ENCODE results near the gene PLCL1.

PLCL1 gene

GRCh38 chr2:197804049-197804757 lies at the start of gene PLCL1:
Gene PLCL1 (plus strand): TSS chr2:197804593.
- Histone ChIP-seq H3K9ac (ENCODE audit: low read length) (no peak within 1 kb of the TSS), H3K36me3 (ENCODE audit: control insufficient read depth, insufficient read depth, low read length) (no peaks in the 10 kb centered on the region), H3K27me3 (ENCODE audit: control insufficient read depth, insufficient read depth, low read length) (peaks cover 46% of the 10 kb centered on the region), H3K27ac (ENCODE audit: low read depth, low read length) (no peak within 1 kb of the TSS), H3K9me3 (ENCODE audit: control insufficient read depth, insufficient read depth, low read depth, low read length) (no peaks in the 10 kb centered on the region), H3K4me1 (ENCODE audit: control insufficient read depth, insufficient read depth, low read length) (peaks cover 3% of the 10 kb centered on the region; the same call in 1 of the 2 replicates), H3K4me3 (ENCODE audit: low read depth, low read length) (peak within 1 kb of the TSS; percentile 59)

DNA sequence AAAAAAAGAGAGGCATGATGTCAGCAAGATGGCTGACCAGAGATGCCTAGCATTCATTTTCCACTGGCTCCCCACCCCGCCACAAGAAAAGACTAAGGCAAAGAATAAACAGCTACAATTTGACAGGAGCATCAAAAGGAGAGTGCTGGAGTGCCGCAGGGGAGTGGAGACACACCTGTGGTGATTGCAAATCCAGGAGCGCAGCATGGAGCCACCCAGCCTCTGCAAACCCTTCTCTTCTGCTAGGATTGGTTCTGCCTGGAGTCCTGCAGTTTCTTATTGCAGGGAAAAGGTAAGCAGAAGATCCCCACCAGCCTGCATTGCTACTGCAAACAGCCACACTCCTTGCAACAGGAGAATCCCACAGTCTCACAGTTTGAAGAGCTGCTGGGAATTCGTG lies 45.4 kb upstream of the PLCL1 start:
- no peaks in the 10 kb centered on the region for H3K4me1 ChIP-seq (ENCODE audit: control insufficient read depth, insufficient read depth, low read length)
- no peaks in the 10 kb centered on the region for H3K27me3 ChIP-seq (ENCODE audit: control insufficient read depth, insufficient read depth, low read length)
- peaks cover 7% of the 10 kb centered on the region; the same call in 1 of the 2 replicates for H3K9me3 ChIP-seq (ENCODE audit: control insufficient read depth, insufficient read depth, low read depth, low read length)
- no peak overlapping the region for H3K9ac ChIP-seq (ENCODE audit: low read length)
- H3K4me3 ChIP-seq (ENCODE audit: low read depth, low read length): no peak overlapping the region
- no peaks in the 10 kb centered on the region for H3K36me3 ChIP-seq (ENCODE audit: control insufficient read depth, insufficient read depth, low read length)
- no peak overlapping the region for H3K27ac ChIP-seq (ENCODE audit: low read depth, low read length)

DNA sequence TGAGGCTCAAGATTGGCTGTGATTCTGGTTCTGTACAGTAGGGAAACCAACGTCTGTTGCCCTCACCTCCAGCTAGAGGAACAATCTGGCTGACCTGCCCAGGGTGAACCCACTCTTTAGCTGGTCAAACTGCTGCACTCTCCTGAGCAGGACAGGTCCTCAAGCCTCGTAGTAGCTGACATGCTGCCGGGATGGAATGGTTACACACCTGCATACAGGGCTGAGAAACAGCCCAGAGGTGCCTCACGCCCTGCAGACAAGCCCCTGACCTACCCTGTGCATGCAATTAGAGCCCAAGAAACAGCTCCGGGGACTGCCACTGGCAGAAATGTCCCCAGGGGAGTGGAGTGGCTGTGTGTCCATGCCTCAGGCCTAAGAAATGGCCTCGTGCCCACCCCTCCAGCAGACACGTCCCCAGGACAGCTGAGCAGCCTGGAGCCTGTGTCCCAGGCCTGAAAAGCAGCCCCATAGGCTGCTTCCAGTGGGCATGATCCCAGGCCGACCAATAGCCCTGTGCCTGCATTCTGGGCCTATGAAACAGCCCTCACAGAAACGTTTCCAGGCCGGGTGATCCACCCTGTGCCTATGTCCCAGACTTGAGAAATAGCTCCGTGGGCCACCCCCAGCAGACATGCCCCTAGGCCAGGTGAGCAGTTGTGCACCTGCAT lies 44.6 kb upstream of the PLCL1 start:
- Histone ChIP-seq H3K36me3 (ENCODE audit: control insufficient read depth, insufficient read depth, low read length) (no peaks in the 10 kb centered on the region), H3K27ac (ENCODE audit: low read depth, low read length) (no peak overlapping the region), H3K4me3 (ENCODE audit: low read depth, low read length) (no peak overlapping the region), H3K9me3 (ENCODE audit: control insufficient read depth, insufficient read depth, low read depth, low read length) (peaks cover 7% of the 10 kb centered on the region; the same call in 1 of the 2 replicates), H3K9ac (ENCODE audit: low read length) (no peak overlapping the region), H3K27me3 (ENCODE audit: control insufficient read depth, insufficient read depth, low read length) (no peaks in the 10 kb centered on the region), H3K4me1 (ENCODE audit: control insufficient read depth, insufficient read depth, low read length) (no peaks in the 10 kb centered on the region)

DNA sequence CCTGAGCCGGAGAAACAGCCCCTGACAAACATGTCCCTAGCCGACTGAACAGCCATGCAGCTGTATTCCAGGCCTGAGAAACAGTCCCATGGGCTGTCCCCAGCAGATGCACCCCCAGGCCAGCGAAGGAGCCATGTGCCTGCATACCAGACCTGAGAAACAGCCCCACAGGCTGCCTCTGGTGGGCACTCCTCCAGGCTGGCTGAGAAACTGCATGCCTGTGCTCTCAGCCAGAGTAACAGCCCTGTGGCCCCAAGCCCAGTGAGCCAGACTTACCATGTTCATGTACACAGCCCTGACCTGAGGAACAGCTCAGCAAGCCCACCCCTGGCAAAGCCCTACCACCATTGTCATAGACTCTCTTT lies 44.1 kb upstream of the PLCL1 start:
- Histone ChIP-seq H3K27ac (ENCODE audit: low read depth, low read length) (no peak overlapping the region), H3K4me1 (ENCODE audit: control insufficient read depth, insufficient read depth, low read length) (no peaks in the 10 kb centered on the region), H3K4me3 (ENCODE audit: low read depth, low read length) (no peak overlapping the region), H3K36me3 (ENCODE audit: control insufficient read depth, insufficient read depth, low read length) (no peaks in the 10 kb centered on the region), H3K9ac (ENCODE audit: low read length) (no peak overlapping the region), H3K27me3 (ENCODE audit: control insufficient read depth, insufficient read depth, low read length) (no peaks in the 10 kb centered on the region), H3K9me3 (ENCODE audit: control insufficient read depth, insufficient read depth, low read depth, low read length) (peaks cover 7% of the 10 kb centered on the region; the same call in 1 of the 2 replicates)

DNA sequence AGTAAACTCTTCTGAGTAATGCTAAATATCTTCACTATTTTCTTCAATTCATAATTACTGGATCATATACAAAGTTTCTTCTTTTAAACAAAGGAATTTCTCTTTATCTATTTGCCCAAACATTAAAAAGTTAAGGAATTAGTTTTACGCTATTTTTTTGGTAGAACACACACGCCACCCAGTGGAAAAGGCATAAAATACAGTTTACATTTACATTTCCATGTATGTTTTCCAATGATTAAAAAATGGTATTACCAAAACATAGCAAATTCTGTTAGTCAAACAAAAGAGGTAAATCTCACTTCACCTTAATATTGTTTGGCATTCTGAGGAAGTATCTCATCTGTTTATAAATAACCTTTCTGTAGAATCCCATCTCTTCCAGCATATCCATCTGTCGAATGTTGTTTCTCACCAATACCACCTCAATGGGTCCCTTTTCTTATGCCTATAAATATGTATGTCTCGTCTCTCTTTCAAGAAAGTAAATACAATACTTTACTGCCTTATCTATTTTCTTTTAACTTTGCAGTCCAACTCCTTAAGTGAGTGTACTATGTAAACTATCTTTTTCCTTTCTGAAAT lies 26.5 kb upstream of the PLCL1 start:
- Histone ChIP-seq H3K27me3 (ENCODE audit: control insufficient read depth, insufficient read depth, low read length) (no peaks in the 10 kb centered on the region), H3K4me3 (ENCODE audit: low read depth, low read length) (no peak overlapping the region), H3K27ac (ENCODE audit: low read depth, low read length) (no peak overlapping the region), H3K4me1 (ENCODE audit: control insufficient read depth, insufficient read depth, low read length) (no peaks in the 10 kb centered on the region), H3K9me3 (ENCODE audit: control insufficient read depth, insufficient read depth, low read depth, low read length) (no peaks in the 10 kb centered on the region), H3K36me3 (ENCODE audit: control insufficient read depth, insufficient read depth, low read length) (no peaks in the 10 kb centered on the region), H3K9ac (ENCODE audit: low read length) (no peak overlapping the region)

DNA sequence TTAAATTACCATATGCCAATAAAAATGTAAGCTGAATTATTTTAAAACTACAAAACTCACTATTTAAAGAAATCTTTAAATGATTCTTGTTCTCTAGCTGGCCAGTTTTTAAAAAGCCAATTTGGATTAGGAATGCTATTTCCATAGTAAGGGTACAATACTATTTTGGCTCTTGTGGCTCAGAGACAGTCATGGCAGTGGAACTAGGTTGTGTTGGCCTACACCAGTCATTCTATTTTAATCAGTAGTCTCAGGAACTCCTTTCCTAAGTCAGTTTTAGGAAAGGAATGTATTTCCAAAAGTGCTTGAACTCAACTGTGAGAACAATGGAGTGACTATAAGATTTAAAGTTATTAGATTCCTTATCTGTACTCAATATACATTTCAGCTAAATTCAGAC lies 25.1 kb upstream of the PLCL1 start:
- H3K27ac ChIP-seq (ENCODE audit: low read depth, low read length): no peak overlapping the region
- H3K27me3 ChIP-seq (ENCODE audit: control insufficient read depth, insufficient read depth, low read length): no peaks in the 10 kb centered on the region
- H3K9me3 ChIP-seq (ENCODE audit: control insufficient read depth, insufficient read depth, low read depth, low read length): no peaks in the 10 kb centered on the region
- no peaks in the 10 kb centered on the region for H3K36me3 ChIP-seq (ENCODE audit: control insufficient read depth, insufficient read depth, low read length)
- no peaks in the 10 kb centered on the region for H3K4me1 ChIP-seq (ENCODE audit: control insufficient read depth, insufficient read depth, low read length)
- no peak overlapping the region for H3K4me3 ChIP-seq (ENCODE audit: low read depth, low read length)
- H3K9ac ChIP-seq (ENCODE audit: low read length): no peak overlapping the region

GRCh38 chr2:197782126-197782525 lies 22.3 kb upstream of the PLCL1 start:
- Histone ChIP-seq H3K4me3 (ENCODE audit: low read depth, low read length) (no peak overlapping the region), H3K27ac (ENCODE audit: low read depth, low read length) (no peak overlapping the region), H3K9ac (ENCODE audit: low read length) (no peak overlapping the region), H3K27me3 (ENCODE audit: control insufficient read depth, insufficient read depth, low read length) (peaks cover 19% of the 10 kb centered on the region), H3K9me3 (ENCODE audit: control insufficient read depth, insufficient read depth, low read depth, low read length) (0 out of 2 replicates have a peak, but pooled peaks cover 4% of the 10 kb centered on the region), H3K36me3 (ENCODE audit: control insufficient read depth, insufficient read depth, low read length) (no peaks in the 10 kb centered on the region), H3K4me1 (ENCODE audit: control insufficient read depth, insufficient read depth, low read length) (no peaks in the 10 kb centered on the region)

GRCh38 chr2:197784956-197785941 lies 19.1 kb upstream of the PLCL1 start, which contains the start of gene BOLL:
Gene BOLL (minus strand): TSS chr2:197785319. CDS start chr2:197781850, 3,469 bp downstream.
- no peaks in the 10 kb centered on the region for H3K4me1 ChIP-seq (ENCODE audit: control insufficient read depth, insufficient read depth, low read length)
- H3K9me3 ChIP-seq (ENCODE audit: control insufficient read depth, insufficient read depth, low read depth, low read length): 0 out of 2 replicates have a peak, but pooled peaks cover 4% of the 10 kb centered on the region
- H3K27ac ChIP-seq (ENCODE audit: low read depth, low read length): no peak within 1 kb of the TSS
- peak within 1 kb of the TSS; percentile 51 for H3K9ac ChIP-seq (ENCODE audit: low read length)
- peaks cover 42% of the 10 kb centered on the region for H3K27me3 ChIP-seq (ENCODE audit: control insufficient read depth, insufficient read depth, low read length)
- H3K36me3 ChIP-seq (ENCODE audit: control insufficient read depth, insufficient read depth, low read length): no peaks in the 10 kb centered on the region
- peak within 1 kb of the TSS; percentile 71 for H3K4me3 ChIP-seq (ENCODE audit: low read depth, low read length)

GRCh38 chr2:197786010-197786877 lies 18.1 kb upstream of the PLCL1 start:
- Histone ChIP-seq H3K4me3 (ENCODE audit: low read depth, low read length) (peak overlapping the region; percentile 71), H3K36me3 (ENCODE audit: control insufficient read depth, insufficient read depth, low read length) (no peaks in the 10 kb centered on the region), H3K27ac (ENCODE audit: low read depth, low read length) (no peak overlapping the region), H3K9ac (ENCODE audit: low read length) (peak overlapping the region; percentile 51), H3K27me3 (ENCODE audit: control insufficient read depth, insufficient read depth, low read length) (peaks cover 48% of the 10 kb centered on the region), H3K9me3 (ENCODE audit: control insufficient read depth, insufficient read depth, low read depth, low read length) (0 out of 2 replicates have a peak, but pooled peaks cover 4% of the 10 kb centered on the region), H3K4me1 (ENCODE audit: control insufficient read depth, insufficient read depth, low read length) (no peaks in the 10 kb centered on the region)

DNA sequence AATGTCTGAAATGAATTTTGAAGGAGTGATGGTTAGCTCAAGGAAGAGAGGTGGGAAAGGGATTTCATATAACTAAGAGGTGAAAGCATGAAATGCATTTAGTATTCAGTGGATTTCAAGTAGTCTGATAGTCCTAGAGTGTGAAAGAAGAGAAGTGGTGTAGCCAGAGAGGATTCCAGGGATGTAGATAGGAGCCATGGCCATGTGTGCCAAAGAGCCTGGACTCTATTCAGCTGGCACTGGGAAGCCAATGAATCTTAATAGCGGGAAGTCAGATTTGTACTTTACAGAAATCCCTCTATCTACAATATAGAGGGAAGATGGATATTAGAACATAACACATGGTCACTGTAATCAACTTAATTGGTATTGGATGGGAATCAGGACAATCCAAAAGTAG lies 10.9 kb upstream of the PLCL1 start:
- no peaks in the 10 kb centered on the region for H3K4me1 ChIP-seq (ENCODE audit: control insufficient read depth, insufficient read depth, low read length)
- no peak overlapping the region for H3K27ac ChIP-seq (ENCODE audit: low read depth, low read length)
- H3K27me3 ChIP-seq (ENCODE audit: control insufficient read depth, insufficient read depth, low read length): peaks cover 15% of the 10 kb centered on the region
- no peak overlapping the region for H3K4me3 ChIP-seq (ENCODE audit: low read depth, low read length)
- H3K9ac ChIP-seq (ENCODE audit: low read length): no peak overlapping the region
- peaks cover 11% of the 10 kb centered on the region; the same call in 1 of the 2 replicates for H3K9me3 ChIP-seq (ENCODE audit: control insufficient read depth, insufficient read depth, low read depth, low read length)
- H3K36me3 ChIP-seq (ENCODE audit: control insufficient read depth, insufficient read depth, low read length): no peaks in the 10 kb centered on the region
